Endothelial cell of umbilical vein (primary cell): ENCODE data around the gene CNTNAP2.

ENCODE experiments used
- EZH2 ChIP-seq: IDR thresholded peaks from 2 replicates; pipeline ENCODE4 v1.6.1; 2012; ENCODE audit warnings: borderline replicate concordance, low read depth, mild to moderate bottlenecking, moderate library complexity, low read length, inconsistent platforms; ENCODE audit not compliant: severe bottlenecking
- MYC ChIP-seq: IDR thresholded peaks from one replicate; pipeline ENCODE4 v1.6.1; 2011; ENCODE audit warnings: mild to moderate bottlenecking, low read depth, low read length
- POLR2A ChIP-seq: IDR thresholded peaks from 2 replicates; pipeline ENCODE4 v1.6.1; 2012; ENCODE audit warnings: low read depth, mild to moderate bottlenecking, control low read depth, low read length
- POLR2AphosphoS5 ChIP-seq: IDR thresholded peaks from 2 replicates; pipeline ENCODE4 v1.6.1; 2012; ENCODE audit warnings: low read depth, mild to moderate bottlenecking, control low read depth, low read length, moderate library complexity; ENCODE audit not compliant: insufficient read depth
- TF ChIP-seq, protein P1 (sequence below), 2 donors: IDR thresholded peaks; 1 replicate in 1 of 2; 2 replicates in 1 of 2; pipeline ENCODE4 v1.5.1; 2011; ENCODE audit warnings: low read length in 2 of 2, mild to moderate bottlenecking in 2 of 2, moderate library complexity in 2 of 2, control low read depth in 1 of 2, inconsistent platforms in 1 of 2, low read depth in 1 of 2; ENCODE audit not compliant: insufficient read depth in 1 of 2; ENCODE audit errors: extremely low read depth in 1 of 2

DNA sequence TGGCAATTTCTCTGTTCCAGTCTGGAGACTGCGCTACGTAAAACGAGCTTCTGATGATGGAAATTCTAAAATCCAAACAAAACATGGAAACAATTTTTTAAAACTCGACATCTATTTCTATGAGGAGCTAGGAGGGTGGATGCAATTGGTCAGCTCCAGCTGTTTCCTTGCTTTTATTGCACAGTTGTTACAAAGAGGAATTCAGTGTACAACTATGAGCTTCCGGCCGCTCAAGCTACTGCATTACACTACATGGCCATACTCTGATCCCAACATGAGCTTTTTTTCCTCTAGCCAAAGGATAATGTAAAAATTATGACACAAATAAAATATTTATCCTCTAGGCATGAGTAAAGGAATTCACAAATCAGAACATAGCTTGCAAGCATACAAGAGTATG is 2070.9 kb downstream of the CNTNAP2 start:
- TF ChIP-seq POLR2A (no peak), EZH2 (no peak), MYC (no peak), POLR2AphosphoS5 (no peak)
- TF ChIP-seq, protein P1, sequence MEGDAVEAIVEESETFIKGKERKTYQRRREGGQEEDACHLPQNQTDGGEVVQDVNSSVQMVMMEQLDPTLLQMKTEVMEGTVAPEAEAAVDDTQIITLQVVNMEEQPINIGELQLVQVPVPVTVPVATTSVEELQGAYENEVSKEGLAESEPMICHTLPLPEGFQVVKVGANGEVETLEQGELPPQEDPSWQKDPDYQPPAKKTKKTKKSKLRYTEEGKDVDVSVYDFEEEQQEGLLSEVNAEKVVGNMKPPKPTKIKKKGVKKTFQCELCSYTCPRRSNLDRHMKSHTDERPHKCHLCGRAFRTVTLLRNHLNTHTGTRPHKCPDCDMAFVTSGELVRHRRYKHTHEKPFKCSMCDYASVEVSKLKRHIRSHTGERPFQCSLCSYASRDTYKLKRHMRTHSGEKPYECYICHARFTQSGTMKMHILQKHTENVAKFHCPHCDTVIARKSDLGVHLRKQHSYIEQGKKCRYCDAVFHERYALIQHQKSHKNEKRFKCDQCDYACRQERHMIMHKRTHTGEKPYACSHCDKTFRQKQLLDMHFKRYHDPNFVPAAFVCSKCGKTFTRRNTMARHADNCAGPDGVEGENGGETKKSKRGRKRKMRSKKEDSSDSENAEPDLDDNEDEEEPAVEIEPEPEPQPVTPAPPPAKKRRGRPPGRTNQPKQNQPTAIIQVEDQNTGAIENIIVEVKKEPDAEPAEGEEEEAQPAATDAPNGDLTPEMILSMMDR (IDR thresholded peaks at IDR 0.05; ENCODE audit: extremely low read depth in 1 of 2, insufficient read depth in 1 of 2, low read depth in 1 of 2, low read length in 2 of 2): no peak
